Left lung (tissue), 10 donors: ENCODE data around the gene CAMTA1. TPM values are rescaled to one million over a fixed set of nuclear protein-coding genes. Genes with fewer than 3 reads are reported as not detected.
A peak's percentile ranks its signal among the peaks of the same experiment; 100 is the strongest.

ENCODE experiments used
- ATAC-seq: fragments of 200-7000 bp; cut with Tn5 transposase; one replicate; pipeline ENCODE4 v1.9.1; 2020; ENCODE audit warnings: moderate library complexity
- DNase-seq, 4 donors: peaks; one replicate each; pipeline ENCODE4 v3.0.0-alpha.2; 2013 to 2020
- H3K27ac ChIP-seq, 2 donors: fragments of 200-600 bp; sonication (generic) in 1 of 2; one replicate each; pipeline versions ENCODE4 v1.5.0 to v1.8.0; 2020 to 2021
- H3K27me3 ChIP-seq, 2 donors: fragments of 200-600 bp; sonication (generic) in 1 of 2; one replicate each; pipeline versions ENCODE4 v1.5.0 to v1.8.0; 2020 to 2021
- H3K36me3 ChIP-seq, 2 donors: fragments of 200-600 bp; sonication (generic) in 1 of 2; one replicate each; pipeline versions ENCODE4 v1.5.0 to v1.8.0; 2020 to 2021
- H3K4me1 ChIP-seq, 2 donors: fragments of 200-600 bp; one replicate each; pipeline ENCODE4 v1.8.0; 2021
- H3K4me3 ChIP-seq, 2 donors: fragments of 200-600 bp; sonication (generic) in 1 of 2; one replicate each; pipeline versions ENCODE4 v1.5.0 to v1.8.0; 2020 to 2021; ENCODE audit warnings: mild to moderate bottlenecking in 1 of 2
- H3K9me3 ChIP-seq, 2 donors: fragments of 200-600 bp; sonication (generic) in 1 of 2; one replicate each; pipeline versions ENCODE4 v1.5.0 to v1.8.0; 2020 to 2021
- CTCF ChIP-seq, 2 donors: fragments of 200-600 bp; sonication (generic) in 1 of 2; IDR thresholded peaks; one replicate each; pipeline versions ENCODE4 v1.5.0 to v1.8.0; 2021; ENCODE audit warnings: antibody characterized with exemption in 2 of 2
- intact Hi-C, 2 donors: fragments of 100-400 bp; cut with DNase I; formaldehyde crosslinking; loops; one replicate each; pipeline versions ENCODE4 v1.11.2 to v1.14.2; 2022
- polyA plus RNA-seq, 6 donors: library from polyadenylated mRNA; unstranded; fragments of 120-200 nt; gene quantifications; one replicate each; pipeline ENCODE4 v1.2.1, GENCODE V29; 2013; ENCODE audit not compliant: insufficient read length in 6 of 6
- total RNA-seq, 2 donors: library from RNA; stranded (reverse); fragmentation: NEBNext Ultra II Directional; extraction: Animal tissue kit (Norgen Biotek cat#: 25700); gene quantifications; one replicate each; pipeline ENCODE4 v1.2.1, GENCODE V29; 2021
- donor health status: DM: no; HTN: yes; CAD: no.
- donor health status: DM: no; HTN: no; CAD: no.

CAMTA1 gene
- total and polyA plus RNA-seq, 8 donors, result 42.7 to 69.1 (median 49.4) TPM

GRCh38 chr1:6885426-6885825 is 100.2 kb downstream of the CAMTA1 start:
- Histone ChIP-seq H3K27ac (no peak overlapping the region), H3K4me3 (no peak overlapping the region), H3K36me3 (peaks cover 0 to 3% of the 10 kb centered on the region in 2 donors), H3K27me3 (no peaks in the 10 kb centered on the region), H3K4me1 (no peaks in the 10 kb centered on the region), H3K9me3 (no peaks in the 10 kb centered on the region)
- intact Hi-C loops, result loop anchor here in 1 of 2 donors (10.0 kb wide), 2 partner anchors 81 to 161 kb away; no protein-coding TSS in a partner anchor
- ATAC-seq (no peak), DNase-seq (no peak)
- TF ChIP-seq CTCF (IDR thresholded peaks at IDR 0.05), result no peak

- Histone ChIP-seq H3K27me3 (no peaks in the 10 kb centered on the region), H3K36me3 (peaks cover 0 to 3% of the 10 kb centered on the region in 2 donors), H3K4me1 (no peaks in the 10 kb centered on the region), H3K9me3 (no peaks in the 10 kb centered on the region), H3K4me3 (no peak overlapping the region), H3K27ac (no peak overlapping the region)
- ATAC-seq, result no peak
- intact Hi-C loops, result loop anchor here in 1 of 2 donors (10.0 kb wide), 2 partner anchors 82 to 162 kb away; no protein-coding TSS in a partner anchor
- DNase-seq, result no peak
- TF ChIP-seq CTCF (IDR thresholded peaks at IDR 0.05), result no peak
Measured at GRCh38 chr1:6886523-6886922, 101.3 kb downstream of the CAMTA1 start.

- DNase-seq, result no peak
- Histone ChIP-seq H3K36me3 (peaks cover 0 to 3% of the 10 kb centered on the region in 2 donors), H3K27ac (no peak overlapping the region), H3K4me3 (no peak overlapping the region), H3K9me3 (no peaks in the 10 kb centered on the region), H3K4me1 (no peaks in the 10 kb centered on the region), H3K27me3 (no peaks in the 10 kb centered on the region)
- intact Hi-C loops, result loop anchor here in 1 of 2 donors (10.0 kb wide), 2 partner anchors 83 to 163 kb away; no protein-coding TSS in a partner anchor
- ATAC-seq, result no peak
- TF ChIP-seq CTCF (IDR thresholded peaks at IDR 0.05), result no peak
Measured at GRCh38 chr1:6888268-6888667, 103.0 kb downstream of the CAMTA1 start.

GRCh38 chr1:6888870-6889269 is 103.6 kb downstream of the CAMTA1 start:
- H3K36me3 ChIP-seq, result peaks cover 0 to 3% of the 10 kb centered on the region in 2 donors
- no peaks in the 10 kb centered on the region for H3K27me3 ChIP-seq
- H3K4me1 ChIP-seq, result no peaks in the 10 kb centered on the region
- intact Hi-C loops, result loop anchor here in 1 of 2 donors (10.0 kb wide), 2 partner anchors 84 to 164 kb away; no protein-coding TSS in a partner anchor
- H3K9me3 ChIP-seq, result no peaks in the 10 kb centered on the region
- ATAC-seq, result no peak
- DNase-seq, result no peak
- H3K27ac ChIP-seq, result no peak overlapping the region
- H3K4me3 ChIP-seq, result no peak overlapping the region
- TF ChIP-seq CTCF (IDR thresholded peaks at IDR 0.05), result no peak

DNA sequence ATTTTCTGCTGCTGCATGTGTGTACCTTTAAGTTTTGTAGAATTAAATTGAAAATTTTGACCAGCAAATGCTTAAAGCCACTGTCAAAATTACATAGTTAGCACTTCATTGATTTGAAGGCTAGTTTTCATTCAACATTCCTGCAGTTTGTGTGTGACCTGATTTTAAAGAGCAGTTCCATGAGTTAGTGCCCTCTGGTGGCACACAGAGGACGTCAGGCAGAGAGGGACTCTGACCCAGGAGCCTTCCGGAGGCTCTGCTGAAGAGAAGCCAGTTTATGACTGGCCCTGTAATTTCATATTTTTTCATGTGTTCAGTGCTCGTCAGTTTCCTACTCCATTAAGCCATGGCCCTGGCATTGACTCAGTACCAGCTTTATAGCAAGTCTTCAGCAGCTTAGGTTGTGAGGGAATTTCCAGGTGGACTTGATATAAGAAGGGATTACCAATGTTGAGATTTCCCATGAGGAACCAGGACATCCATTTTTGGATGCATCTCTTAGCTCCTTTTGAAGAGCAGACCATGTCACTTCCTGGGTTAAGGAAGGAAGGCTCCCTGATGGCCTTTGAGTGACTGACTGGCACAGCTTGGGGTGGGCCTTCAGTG is 104.7 kb downstream of the CAMTA1 start:
- DNase-seq (peak in 2 of 4 donors; percentile 31 to 69), ATAC-seq (peak; percentile 96)
- Histone ChIP-seq H3K9me3 (no peaks in the 10 kb centered on the region), H3K27me3 (no peaks in the 10 kb centered on the region), H3K36me3 (peaks cover 0 to 3% of the 10 kb centered on the region in 2 donors), H3K27ac (no peak overlapping the region), H3K4me1 (no peaks in the 10 kb centered on the region), H3K4me3 (no peak overlapping the region)
- TF ChIP-seq CTCF (IDR thresholded peaks at IDR 0.05), result peak; percentile 76 to 84
- intact Hi-C loops, result loop anchor here in 1 of 2 donors (10.0 kb wide), 2 partner anchors 85 to 165 kb away; no protein-coding TSS in a partner anchor
